Activated naive CD4-positive, alpha-beta T cell treated with anti-CD3 and anti-CD28 coated beads, Interleukin-2, amount 50 U/mL, for 16 hours (primary cell): ENCODE measurements around the gene MYOT.
"Not testable (repeated sequence)": the region's sequence is repeated elsewhere in the genome, so short reads cannot be mapped to it uniquely, and the experiment has no call there.

Experiments
- DNase-seq: peaks from one replicate; pipeline ENCODE4 v3.0.0-alpha.2; 2020

MYOT gene

DNA sequence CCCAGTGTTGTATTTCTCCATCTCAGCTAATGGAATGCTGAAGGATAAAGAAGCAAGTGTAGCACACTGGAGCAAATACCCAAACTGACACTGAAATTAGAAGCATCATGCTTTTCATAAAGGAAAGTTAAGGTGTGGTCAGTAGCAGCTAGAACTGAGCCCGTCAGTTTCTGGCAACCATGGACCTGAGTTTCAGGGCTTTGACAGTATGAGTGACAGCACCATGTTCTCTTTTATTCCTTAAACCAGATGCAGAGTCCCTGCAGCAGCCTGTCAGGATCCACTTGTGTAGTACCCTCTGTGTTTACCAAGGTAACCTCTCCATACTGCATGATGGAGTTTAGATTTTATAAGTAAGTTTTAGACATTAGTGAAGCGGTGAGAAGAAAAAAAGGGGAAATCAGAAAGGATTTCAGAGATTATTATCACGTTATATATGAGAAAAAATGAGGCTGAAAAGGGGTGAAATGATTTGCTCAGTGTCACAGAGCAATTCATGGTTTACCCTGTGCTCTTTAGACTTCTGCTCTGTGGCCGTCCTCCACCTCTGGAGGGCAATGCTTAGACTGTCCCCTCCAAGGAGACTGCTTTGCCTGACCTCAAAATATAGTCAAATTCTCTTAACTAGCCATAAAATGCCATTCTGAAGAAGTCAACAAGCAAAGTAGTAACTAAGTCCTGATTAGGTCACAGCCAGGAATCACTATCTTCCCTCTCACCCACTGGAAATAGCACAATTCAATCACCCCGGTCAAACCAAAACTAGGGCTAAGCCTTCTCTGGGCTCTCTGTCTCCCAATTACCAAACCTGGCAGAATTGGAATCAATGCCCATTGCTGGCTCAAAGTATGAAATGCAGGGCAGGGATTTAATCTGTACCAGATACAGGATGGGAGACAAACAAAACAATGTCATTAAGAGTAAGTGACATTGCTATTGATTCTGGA is 10.5 kb upstream of the MYOT start:
- no peak for DNase-seq

DNA sequence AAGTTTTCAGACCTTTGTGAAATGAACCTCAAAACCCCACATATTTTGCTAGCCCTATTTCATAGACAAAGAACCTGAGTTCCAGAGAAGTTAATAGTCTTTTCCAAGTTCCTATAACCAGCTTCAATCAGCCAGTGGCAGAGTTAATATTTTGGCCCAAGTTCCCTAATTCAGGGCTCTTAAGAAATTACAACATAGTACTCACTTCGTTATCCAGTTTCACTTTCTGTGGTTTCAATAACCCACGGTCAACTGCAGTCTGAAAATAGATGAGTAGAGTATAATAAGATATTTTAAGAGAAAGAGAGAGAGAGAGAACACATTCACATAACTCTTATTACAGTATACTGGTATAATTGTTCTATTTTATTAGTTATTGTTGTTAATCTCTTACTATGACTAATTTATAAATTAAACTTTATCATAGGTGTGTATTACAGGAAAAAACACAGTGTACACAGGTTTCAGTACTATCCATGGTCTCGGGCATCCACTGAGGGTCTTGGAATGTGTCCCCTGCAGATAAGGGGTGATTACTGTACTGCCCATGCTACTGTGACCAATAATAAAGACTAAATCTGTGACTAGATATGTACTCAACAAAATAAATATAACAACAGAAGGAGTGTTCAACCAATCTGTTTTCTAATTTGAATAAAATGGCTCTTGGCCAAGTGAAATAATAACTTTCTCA is 9.3 kb upstream of the MYOT start:
- DNase-seq = no peak

- DNase-seq = no peak
Measured at GRCh38 chr5:137858954-137859353, 8.7 kb upstream of the MYOT start.

DNA sequence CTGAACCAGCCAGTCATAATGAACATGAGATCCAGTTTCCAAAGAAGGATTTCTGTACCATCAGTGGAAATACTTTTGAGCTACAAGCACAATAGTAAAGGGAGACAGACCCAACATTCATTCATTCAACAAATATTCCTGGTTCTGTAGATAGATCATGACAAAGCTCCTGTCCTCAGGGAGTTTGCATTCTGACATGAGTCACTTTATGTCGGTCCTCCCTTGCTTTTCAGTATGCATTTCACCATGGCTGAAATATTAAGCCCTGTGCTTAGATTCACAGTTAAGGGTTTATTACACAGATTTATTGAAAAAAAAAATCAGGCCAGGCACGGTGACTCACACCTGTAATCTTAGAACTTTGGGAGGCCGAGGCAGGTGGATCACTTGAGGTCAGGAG is 5.4 kb upstream of the MYOT start:
- DNase-seq = no peak

GRCh38 chr5:137863653-137864052 is 4.0 kb upstream of the MYOT start:
- DNase-seq = not testable (repeated sequence)

- DNase-seq = no peak
Measured at GRCh38 chr5:137866541-137867388, 895 bp upstream of the MYOT start.

- no peak for DNase-seq
Measured at GRCh38 chr5:137870647-137871339, 3.1 kb downstream of the MYOT start.

DNA sequence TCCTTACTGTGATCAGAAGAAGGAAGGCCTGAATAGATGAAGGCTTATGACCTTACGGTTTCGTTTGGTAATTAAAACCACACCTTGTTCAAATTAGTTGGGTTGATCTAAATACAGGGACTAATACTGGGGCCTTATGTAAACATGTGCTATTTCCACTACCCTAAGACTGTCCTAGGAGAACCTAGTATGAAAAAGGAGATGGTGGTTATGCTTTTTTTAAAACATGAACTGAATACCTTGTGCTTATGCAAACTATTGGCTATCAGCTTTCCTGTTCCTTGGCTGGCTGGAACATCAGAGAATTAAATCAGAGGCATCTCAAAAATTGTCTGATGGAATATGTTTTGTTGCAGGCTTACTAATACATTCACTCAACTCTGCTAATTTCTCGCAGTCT is 3.9 kb downstream of the MYOT start:
- no peak for DNase-seq

- DNase-seq = no peak
Measured at GRCh38 chr5:137872466-137872865, 4.8 kb downstream of the MYOT start.

- DNase-seq = no peak
Measured at GRCh38 chr5:137876101-137876500, 8.4 kb downstream of the MYOT start.

DNA sequence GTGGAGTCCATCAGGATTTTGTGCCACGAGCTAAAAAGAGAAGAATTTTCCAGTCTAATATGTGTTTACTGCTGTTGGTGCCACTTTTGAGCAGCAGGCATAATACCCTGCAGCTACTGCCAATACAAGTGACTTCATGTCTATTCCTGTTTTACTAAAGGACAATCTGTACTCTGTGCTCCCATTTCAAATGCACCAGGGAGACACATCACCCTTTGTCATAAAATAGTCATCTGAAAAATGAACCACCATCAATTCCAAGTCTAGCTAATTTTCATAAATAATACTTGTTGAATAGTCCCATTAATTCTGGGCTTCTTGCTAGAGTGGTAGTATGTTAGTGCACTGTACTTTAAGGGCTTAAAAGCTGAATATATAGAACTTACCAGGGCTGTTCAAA is 12.7 kb downstream of the MYOT start:
- no peak for DNase-seq

GRCh38 chr5:137887831-137888230 is 20.2 kb downstream of the MYOT start:
- no peak for DNase-seq

GRCh38 chr5:137888466-137888862 is 20.8 kb downstream of the MYOT start:
- no peak for DNase-seq

GRCh38 chr5:137888863-137889759 is 21.5 kb downstream of the MYOT start, which contains the start of gene PKD2L2:
TSS of gene PKD2L2 (plus strand) at chr5:137889457. CDS start at chr5:137889492, 35 bp downstream.
- DNase-seq = peak; percentile 84

- no peak for DNase-seq
Measured at GRCh38 chr5:137890845-137891244, 23.2 kb downstream of the MYOT start.

GRCh38 chr5:137891849-137892248 is 24.2 kb downstream of the MYOT start:
- DNase-seq = peak; percentile 15

GRCh38 chr5:137894586-137894985 is 26.9 kb downstream of the MYOT start:
- no peak for DNase-seq

GRCh38 chr5:137896560-137896959 is 28.9 kb downstream of the MYOT start:
- no peak for DNase-seq

DNA sequence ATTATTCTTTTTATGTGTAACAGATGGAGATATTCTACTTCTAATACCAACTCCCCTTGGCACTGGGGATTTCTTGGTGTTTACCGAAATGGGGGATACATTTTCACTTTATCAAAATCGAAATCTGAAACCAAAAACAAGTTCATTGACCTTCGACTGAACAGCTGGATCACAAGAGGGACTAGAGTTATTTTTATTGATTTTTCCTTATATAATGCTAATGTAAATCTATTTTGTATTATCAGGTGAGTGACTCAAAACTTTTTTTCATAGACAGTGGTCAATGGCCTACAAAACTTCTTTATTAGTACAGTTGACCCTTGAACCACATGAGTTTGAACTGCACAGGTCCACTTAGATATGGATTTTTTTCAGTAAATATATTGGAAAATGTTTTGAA is 31.8 kb downstream of the MYOT start:
- no peak for DNase-seq

GRCh38 chr5:137901011-137901817 is 33.6 kb downstream of the MYOT start:
- DNase-seq = no peak
